Measurements from ENCODE around the gene ARID5A. TPM values are rescaled to one million over a fixed set of nuclear protein-coding genes. Genes with fewer than 3 reads are reported as not detected.
"Not testable (repeated sequence)": the region's sequence is repeated elsewhere in the genome, so short reads cannot be mapped to it uniquely, and the experiment has no call there.

The ARID5A gene
- total RNA-seq, 1 experiment from 2014 or later, result 3.3 TPM

GRCh38 chr2:96495982-96496629 lies 40.4 kb upstream of the ARID5A start:
- Mint-ChIP-seq H3K4me3 (ENCODE audit: unreplicated experiment) (no peak overlapping the region), H3K36me3 (ENCODE audit: insufficient read depth, unreplicated experiment) (no peaks in the 10 kb centered on the region), H3K27ac (ENCODE audit: unreplicated experiment) (no peak overlapping the region), H3K27me3 (ENCODE audit: insufficient read depth, unreplicated experiment) (no peaks in the 10 kb centered on the region), H3K9me3 (ENCODE audit: unreplicated experiment) (no peaks in the 10 kb centered on the region), H3K4me1 (ENCODE audit: low read depth, unreplicated experiment) (no peaks in the 10 kb centered on the region)
- no peak overlapping the region for H3K4me3 ChIP-seq (ENCODE audit: low read depth, low read length)
- no peak for DNase-seq
- no peaks in the 10 kb centered on the region for H3K4me1 ChIP-seq
- no TSS peak for BruUV-seq (replicated peaks)
- ChIA-PET POLR2A (no interaction called here), CTCF (interaction anchor here (0.9 kb wide), 1 partner anchor 13 kb away, joined by 4 read pairs; no protein-coding TSS in a partner anchor)
- peaks cover 15% of the 10 kb centered on the region; the same call in 1 of the 2 replicates for H3K9me3 ChIP-seq
- TF ChIP-seq CTCF (IDR thresholded peaks at IDR 0.05; ENCODE audit: insufficient read depth in 1 of 2, low read depth in 1 of 2, low read length in 1 of 2, severe bottlenecking in 1 of 2, unreplicated experiment in 1 of 2), result no peak
- intact Hi-C loops (cut with micrococcal nuclease; ENCODE audit: unreplicated experiment), result no loop called here
- H3K27me3 ChIP-seq (replicated peaks; ENCODE audit: control insufficient read depth, insufficient read depth, low read length), result no peaks in the 10 kb centered on the region
- H3K36me3 ChIP-seq (ENCODE audit: control insufficient read depth, insufficient read depth, low read length), result no peaks in the 10 kb centered on the region

- no TSS peak for BruUV-seq (replicated peaks)
- CTCF ChIA-PET, result no interaction called here
These were observed 38.5 kb upstream of the ARID5A start for GRCh38 chr2:96498021-96498431.

DNA sequence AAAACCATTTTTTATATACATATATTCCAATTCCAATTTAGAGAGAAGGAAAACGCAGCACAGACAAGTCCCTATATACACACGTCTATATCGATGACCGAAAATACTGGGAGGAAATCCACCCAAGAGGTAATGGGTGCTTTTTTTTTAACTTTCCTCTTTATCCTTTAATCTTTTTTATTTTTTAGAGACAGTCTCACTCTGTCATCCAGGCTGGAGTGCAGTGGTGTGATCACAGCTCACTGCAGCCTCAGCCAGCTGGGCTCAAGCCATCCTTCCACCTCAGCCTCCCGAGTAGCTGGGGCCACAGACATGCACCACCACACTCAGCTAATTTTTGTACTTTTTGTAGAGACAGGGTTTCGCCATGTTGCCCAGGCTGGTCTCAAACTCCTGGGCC lies 37.9 kb upstream of the ARID5A start:
- H3K9me3 Mint-ChIP-seq (ENCODE audit: unreplicated experiment); H3K4me3 ChIP-seq (ENCODE audit: low read depth, low read length); POLR2A ChIA-PET; H3K27me3 ChIP-seq (replicated peaks; ENCODE audit: control insufficient read depth, insufficient read depth, low read length); DNase-seq; H3K27me3 Mint-ChIP-seq (ENCODE audit: insufficient read depth, unreplicated experiment); H3K4me1 ChIP-seq; H3K4me1 Mint-ChIP-seq (ENCODE audit: low read depth, unreplicated experiment); H3K36me3 Mint-ChIP-seq (ENCODE audit: insufficient read depth, unreplicated experiment); BruUV-seq (replicated peaks); H3K36me3 ChIP-seq (ENCODE audit: control insufficient read depth, insufficient read depth, low read length); CTCF ChIA-PET; intact Hi-C loops (cut with micrococcal nuclease; ENCODE audit: unreplicated experiment); H3K4me3 Mint-ChIP-seq (ENCODE audit: unreplicated experiment); H3K27ac Mint-ChIP-seq (ENCODE audit: unreplicated experiment): not testable (repeated sequence)
- H3K9me3 ChIP-seq, result peaks cover 15% of the 10 kb centered on the region; the same call in 1 of the 2 replicates

More at GRCh38 chr2:96498021-96498431, 38.5 kb upstream of the ARID5A start:
- no peak for TF ChIP-seq CTCF (IDR thresholded peaks at IDR 0.05; ENCODE audit: insufficient read depth in 1 of 2, low read depth in 1 of 2, low read length in 1 of 2, severe bottlenecking in 1 of 2, unreplicated experiment in 1 of 2)
- Histone ChIP-seq H3K9me3 (peaks cover 15% of the 10 kb centered on the region; the same call in 1 of the 2 replicates), H3K27me3 (replicated peaks; ENCODE audit: control insufficient read depth, insufficient read depth, low read length) (no peaks in the 10 kb centered on the region), H3K36me3 (ENCODE audit: control insufficient read depth, insufficient read depth, low read length) (no peaks in the 10 kb centered on the region), H3K4me1 (no peaks in the 10 kb centered on the region), H3K4me3 (ENCODE audit: low read depth, low read length) (no peak overlapping the region)
- POLR2A ChIA-PET, result no interaction called here
- intact Hi-C loops (cut with micrococcal nuclease; ENCODE audit: unreplicated experiment), result no loop called here
- Mint-ChIP-seq H3K4me3 (ENCODE audit: unreplicated experiment) (no peak overlapping the region), H3K27me3 (ENCODE audit: insufficient read depth, unreplicated experiment) (no peaks in the 10 kb centered on the region), H3K9me3 (ENCODE audit: unreplicated experiment) (no peaks in the 10 kb centered on the region), H3K4me1 (ENCODE audit: low read depth, unreplicated experiment) (peaks cover 6% of the 10 kb centered on the region), H3K27ac (ENCODE audit: unreplicated experiment) (no peak overlapping the region), H3K36me3 (ENCODE audit: insufficient read depth, unreplicated experiment) (no peaks in the 10 kb centered on the region)
- DNase-seq, result no peak
